Neuronal stem cell (in vitro differentiated cells): Measurements from ENCODE around the gene MAGIX.

Experiments used
- DNase-seq: peaks from one replicate; pipeline ENCODE4 v3.0.0-alpha.2; 2013; ENCODE audit warnings: low spot score
- H2AFZ ChIP-seq: one replicate; pipeline ENCODE4 v1.6.1; 2013; ENCODE audit warnings: mild to moderate bottlenecking, low read length, inconsistent platforms
- H2AK5ac ChIP-seq: 2 replicates; pipeline ENCODE4 v1.6.1; 2013; ENCODE audit warnings: low read depth, mild to moderate bottlenecking, inconsistent platforms, low read length, moderate library complexity, mixed read lengths
- H2BK120ac ChIP-seq: 2 replicates; pipeline ENCODE4 v1.6.1; 2013; ENCODE audit warnings: low read depth, mild to moderate bottlenecking, inconsistent platforms, low read length, moderate library complexity, mixed read lengths
- H2BK12ac ChIP-seq: one replicate; pipeline ENCODE4 v1.6.1; 2013; ENCODE audit warnings: low read length, inconsistent platforms
- H2BK15ac ChIP-seq: 2 replicates; pipeline ENCODE4 v1.6.1; 2013; ENCODE audit warnings: mild to moderate bottlenecking, low read length, inconsistent platforms, mixed read lengths
- H2BK5ac ChIP-seq: one replicate; pipeline ENCODE4 v1.6.1; 2013; ENCODE audit warnings: inconsistent platforms, mild to moderate bottlenecking, low read length, moderate library complexity
- H3K14ac ChIP-seq: one replicate; pipeline ENCODE4 v1.6.1; 2013; ENCODE audit warnings: low read length, inconsistent platforms
- H3K18ac ChIP-seq: 2 replicates; pipeline ENCODE4 v1.6.1; 2013; ENCODE audit warnings: low read length, inconsistent platforms
- H3K23ac ChIP-seq: 2 replicates; pipeline ENCODE4 v1.6.1; 2013; ENCODE audit warnings: low read depth, mild to moderate bottlenecking, mixed read lengths, low read length, inconsistent platforms; ENCODE audit not compliant: poor library complexity
- H3K27ac ChIP-seq: replicated peaks from 3 replicates; pipeline ENCODE4 v1.5.1; 2013; ENCODE audit warnings: low read length, inconsistent platforms
- H3K27me3 ChIP-seq, 3 experiments: 2 replicates each; pipeline ENCODE4 v1.6.1; 2013; ENCODE audit warnings: low read length in 3 of 3, mild to moderate bottlenecking in 2 of 3, inconsistent platforms in 1 of 3, low read depth in 1 of 3, mixed read lengths in 1 of 3, moderate library complexity in 1 of 3; ENCODE audit not compliant: control insufficient read depth in 3 of 3, insufficient read depth in 3 of 3
- H3K36me3 ChIP-seq, 2 donors: replicated peaks in 1 of 2; 2 replicates each; pipeline ENCODE4 v1.6.1; 2013; ENCODE audit warnings: low read length in 2 of 2; ENCODE audit not compliant: control insufficient read depth in 2 of 2, insufficient read depth in 2 of 2
- H3K4ac ChIP-seq: 2 replicates; pipeline ENCODE4 v1.6.1; 2013; ENCODE audit warnings: inconsistent platforms, mild to moderate bottlenecking, low read length, moderate library complexity
- H3K4me1 ChIP-seq, 2 donors: 1 replicate in 1 of 2; 2 replicates in 1 of 2; pipeline ENCODE4 v1.6.1; 2013; ENCODE audit warnings: low read length in 2 of 2, low read depth in 1 of 2; ENCODE audit not compliant: control insufficient read depth in 2 of 2, insufficient read depth in 1 of 2
- H3K4me2 ChIP-seq: one replicate; pipeline ENCODE4 v1.6.1; 2013; ENCODE audit warnings: mild to moderate bottlenecking, low read length, inconsistent platforms; ENCODE audit not compliant: insufficient read depth, poor library complexity, severe bottlenecking
- H3K4me3 ChIP-seq, 2 donors: 2 replicates each; pipeline ENCODE4 v1.5.1; 2013; ENCODE audit warnings: low read length in 2 of 2, mild to moderate bottlenecking in 2 of 2, inconsistent platforms in 1 of 2, moderate library complexity in 1 of 2
- H3K79me1 ChIP-seq: one replicate; pipeline ENCODE4 v1.6.1; 2013; ENCODE audit warnings: low read depth, mild to moderate bottlenecking, inconsistent platforms, low read length, moderate library complexity
- H3K9ac ChIP-seq: one replicate; pipeline ENCODE4 v1.6.1; 2013; ENCODE audit warnings: mild to moderate bottlenecking, low read depth, low read length, inconsistent platforms; ENCODE audit not compliant: poor library complexity
- H3K9me3 ChIP-seq, 2 donors: replicated peaks in 1 of 2; 2 replicates each; pipeline versions ENCODE3 to v1.6.1; 2013; ENCODE audit warnings: low read length in 2 of 2, mild to moderate bottlenecking in 2 of 2, inconsistent platforms in 1 of 2, low read depth in 1 of 2, mixed read lengths in 1 of 2, moderate library complexity in 1 of 2; ENCODE audit not compliant: control insufficient read depth in 2 of 2, insufficient read depth in 1 of 2
- H4K8ac ChIP-seq: one replicate; pipeline ENCODE4 v1.6.1; 2013; ENCODE audit warnings: low read depth, mild to moderate bottlenecking, inconsistent platforms, low read length, moderate library complexity
- H4K91ac ChIP-seq: one replicate; pipeline ENCODE4 v1.6.1; 2013; ENCODE audit warnings: low read length, low read depth, mild to moderate bottlenecking, inconsistent platforms; ENCODE audit not compliant: poor library complexity
- WGBS, 2 donors: extraction: QIAGEN DNeasy Blood & Tissue Kit; methylation state at CpG; one replicate each; pipeline ENCODE4 v1.1.7; 2013; ENCODE audit warnings: missing lambda C conversion rate in 2 of 2, mixed read lengths in 1 of 2; ENCODE audit not compliant: insufficient read length in 2 of 2, insufficient replicate concordance in 1 of 2; ENCODE audit errors: extremely low coverage in 2 of 2; 5-methylcytosine and 5-hydroxymethylcytosine counted together

MAGIX gene

DNA sequence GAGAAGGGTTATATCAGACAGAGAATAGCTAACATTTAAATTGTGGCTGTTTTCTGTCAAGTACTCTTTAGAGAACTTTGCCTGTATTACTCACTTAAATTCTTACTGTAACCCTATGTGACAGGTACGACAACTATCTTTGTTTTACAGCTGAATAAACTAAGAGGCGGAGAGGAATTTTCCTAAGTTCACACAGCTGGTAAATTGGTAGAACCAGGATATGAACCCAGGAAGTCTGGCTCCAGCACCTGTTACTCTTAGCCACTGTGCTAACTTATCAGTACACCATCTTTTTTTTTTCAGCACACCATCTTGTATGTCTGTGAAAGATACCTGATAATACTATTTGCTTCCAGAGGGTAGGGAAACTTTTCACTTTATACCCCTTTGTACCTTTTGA lies 39.5 kb downstream of the MAGIX start:
- H3K27me3 ChIP-seq = peaks cover 0 to 15% (median 14%) of the 10 kb centered on the region in 3 experiments
- no peak overlapping the region for H3K4me2 ChIP-seq
- peaks cover 0 to 2% of the 10 kb centered on the region in 2 donors for H3K4me1 ChIP-seq
- no CpG with 5 or more reads among the region's 2 CpGs for WGBS, 2 donors
- H3K9me3 ChIP-seq = no peaks in the 10 kb centered on the region
- H2BK5ac ChIP-seq = no peak overlapping the region
- no peak overlapping the region for H4K8ac ChIP-seq
- H3K4ac ChIP-seq = no peak overlapping the region
- H3K9ac ChIP-seq = no peak overlapping the region
- H3K27ac ChIP-seq = no peak overlapping the region
- no peak overlapping the region for H3K18ac ChIP-seq
- no peak overlapping the region for H2BK120ac ChIP-seq
- no peak overlapping the region for H3K14ac ChIP-seq
- DNase-seq = no peak
- no peaks in the 10 kb centered on the region for H3K36me3 ChIP-seq
- H3K23ac ChIP-seq = no peak overlapping the region
- H2AK5ac ChIP-seq = no peak overlapping the region
- H2AFZ ChIP-seq = no peak overlapping the region
- H2BK15ac ChIP-seq = no peak overlapping the region
- H2BK12ac ChIP-seq = no peak overlapping the region
- no peak overlapping the region for H4K91ac ChIP-seq
- no peak overlapping the region for H3K4me3 ChIP-seq
- peaks cover 6% of the 10 kb centered on the region for H3K79me1 ChIP-seq

DNA sequence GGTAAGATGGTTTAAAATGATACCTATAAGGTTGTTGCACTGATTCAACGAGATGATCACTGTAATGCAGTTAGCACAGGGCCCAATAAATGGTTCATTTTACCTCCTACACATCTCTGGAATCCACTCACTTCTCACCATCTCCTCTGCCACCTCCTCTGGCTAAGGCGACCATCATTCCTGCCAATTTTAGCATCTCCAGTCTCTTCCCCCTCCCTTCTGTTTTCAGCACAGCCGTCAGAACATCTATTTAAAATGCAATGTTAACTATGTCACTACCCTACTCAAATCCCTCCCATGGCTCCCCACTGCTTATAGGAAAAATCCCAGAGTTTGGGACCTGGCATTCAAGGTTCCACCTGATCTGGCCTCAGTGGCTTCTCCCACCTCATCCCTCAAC lies 41.0 kb downstream of the MAGIX start:
- Histone ChIP-seq H2BK120ac (no peak overlapping the region), H4K8ac (no peak overlapping the region), H3K9ac (no peak overlapping the region), H3K18ac (no peak overlapping the region), H2BK15ac (no peak overlapping the region), H3K27me3 (peaks cover 0 to 15% (median 9%) of the 10 kb centered on the region in 3 experiments), H3K4me3 (no peak overlapping the region), H3K36me3 (no peaks in the 10 kb centered on the region), H3K4me1 (peaks cover 0 to 2% of the 10 kb centered on the region in 2 donors), H4K91ac (no peak overlapping the region), H3K23ac (no peak overlapping the region), H3K4ac (no peak overlapping the region), H3K14ac (no peak overlapping the region), H2BK12ac (no peak overlapping the region), H2AK5ac (no peak overlapping the region), H2BK5ac (no peak overlapping the region), H3K79me1 (peaks cover 1% of the 10 kb centered on the region), H2AFZ (no peak overlapping the region), H3K9me3 (no peaks in the 10 kb centered on the region), H3K27ac (no peak overlapping the region), H3K4me2 (no peak overlapping the region)
- no CpG with 5 or more reads among the region's 3 CpGs for WGBS, 2 donors
- no peak for DNase-seq

DNA sequence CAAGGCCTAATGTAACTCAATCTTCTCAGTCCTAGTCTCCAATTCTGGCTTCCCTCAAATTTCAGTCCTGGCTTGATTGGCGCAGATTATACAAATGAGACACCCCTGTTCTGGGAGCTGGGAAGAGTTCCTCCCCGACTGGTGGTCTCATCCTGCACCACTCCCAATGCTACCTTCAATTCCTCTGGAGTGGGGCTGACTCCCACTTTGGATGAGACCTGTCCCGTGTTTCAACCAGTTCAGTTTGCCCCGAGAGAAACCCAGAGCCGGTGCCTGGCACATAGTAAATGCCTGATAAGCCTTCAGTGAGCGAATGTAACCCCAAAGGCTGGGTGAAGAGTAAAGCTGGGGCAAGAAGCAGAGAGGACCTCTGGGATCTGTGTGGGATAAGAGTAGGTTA lies 41.5 kb downstream of the MAGIX start:
- Histone ChIP-seq H3K4me1 (peaks cover 0 to 2% of the 10 kb centered on the region in 2 donors), H2BK12ac (no peak overlapping the region), H3K9ac (no peak overlapping the region), H4K8ac (no peak overlapping the region), H3K4me3 (no peak overlapping the region), H3K27ac (no peak overlapping the region), H3K27me3 (peaks cover 0 to 15% (median 4%) of the 10 kb centered on the region in 3 experiments), H4K91ac (no peak overlapping the region), H2BK5ac (no peak overlapping the region), H2AK5ac (no peak overlapping the region), H2BK15ac (no peak overlapping the region), H3K23ac (no peak overlapping the region), H3K9me3 (no peaks in the 10 kb centered on the region), H2AFZ (no peak overlapping the region), H3K4me2 (no peak overlapping the region), H3K14ac (no peak overlapping the region), H3K18ac (no peak overlapping the region), H3K79me1 (no peaks in the 10 kb centered on the region), H2BK120ac (no peak overlapping the region), H3K4ac (no peak overlapping the region), H3K36me3 (no peaks in the 10 kb centered on the region)
- DNase-seq = no peak
- WGBS, 2 donors = no CpG with 5 or more reads among the region's 6 CpGs

GRCh38 chrX:49204709-49205108 lies 42.2 kb downstream of the MAGIX start:
- peaks cover 0 to 15% (median 0%) of the 10 kb centered on the region in 3 experiments for H3K27me3 ChIP-seq
- H4K8ac ChIP-seq = no peak overlapping the region
- H3K9ac ChIP-seq = no peak overlapping the region
- no peak overlapping the region for H3K23ac ChIP-seq
- no peak overlapping the region for H4K91ac ChIP-seq
- no peak for DNase-seq
- H3K4me2 ChIP-seq = no peak overlapping the region
- no peak overlapping the region for H3K27ac ChIP-seq
- WGBS, 2 donors = no CpG with 5 or more reads among the region's 4 CpGs
- no peak overlapping the region for H2BK12ac ChIP-seq
- no peak overlapping the region for H2BK15ac ChIP-seq
- H2AK5ac ChIP-seq = no peak overlapping the region
- H3K4me1 ChIP-seq = peaks cover 0 to 2% of the 10 kb centered on the region in 2 donors
- H3K9me3 ChIP-seq = no peaks in the 10 kb centered on the region
- no peak overlapping the region for H2AFZ ChIP-seq
- H2BK5ac ChIP-seq = no peak overlapping the region
- no peak overlapping the region for H3K14ac ChIP-seq
- no peak overlapping the region for H3K18ac ChIP-seq
- H2BK120ac ChIP-seq = no peak overlapping the region
- H3K79me1 ChIP-seq = no peaks in the 10 kb centered on the region
- no peak overlapping the region for H3K4me3 ChIP-seq
- no peaks in the 10 kb centered on the region for H3K36me3 ChIP-seq
- no peak overlapping the region for H3K4ac ChIP-seq
